T-helper 2 cell treated with Interferon-gamma antibody and Interleukin-4, amounts not matched to agents 5 μg/mL and 100 μg/mL, for 36 hours (primary cell): ENCODE results near the gene RELL1.

ENCODE experiments used
- DNase-seq: peaks from one replicate; pipeline ENCODE4 v3.0.0; 2021; ENCODE audit warnings: low spot score
- H3K27ac Mint-ChIP-seq: one replicate; pipeline ENCODE4 v1.8.0; 2021; ENCODE audit warnings: mild to moderate bottlenecking, mixed read lengths
- H3K27me3 Mint-ChIP-seq: one replicate; pipeline ENCODE4 v1.8.0; 2021; ENCODE audit warnings: low read depth, mixed read lengths
- H3K36me3 Mint-ChIP-seq: one replicate; pipeline ENCODE4 v1.8.0; 2021; ENCODE audit warnings: low read depth, mixed read lengths
- H3K4me1 Mint-ChIP-seq: one replicate; pipeline ENCODE4 v1.8.0; 2021; ENCODE audit warnings: low read depth, mixed read lengths
- H3K4me3 Mint-ChIP-seq: one replicate; pipeline ENCODE4 v1.8.0; 2022; ENCODE audit warnings: mild to moderate bottlenecking, moderate library complexity, mixed read lengths
- H3K9me3 Mint-ChIP-seq: one replicate; pipeline ENCODE4 v1.8.0; 2021; ENCODE audit warnings: mixed read lengths

RELL1 gene

GRCh38 chr4:37628977-37629609 is 57.1 kb downstream of the RELL1 start:
- no peaks in the 10 kb centered on the region for H3K27me3 Mint-ChIP-seq
- H3K9me3 Mint-ChIP-seq = no peaks in the 10 kb centered on the region
- no peak overlapping the region for H3K27ac Mint-ChIP-seq
- DNase-seq = no peak
- no peak overlapping the region for H3K4me3 Mint-ChIP-seq
- peaks cover 48% of the 10 kb centered on the region for H3K36me3 Mint-ChIP-seq
- peaks cover 4% of the 10 kb centered on the region for H3K4me1 Mint-ChIP-seq

DNA sequence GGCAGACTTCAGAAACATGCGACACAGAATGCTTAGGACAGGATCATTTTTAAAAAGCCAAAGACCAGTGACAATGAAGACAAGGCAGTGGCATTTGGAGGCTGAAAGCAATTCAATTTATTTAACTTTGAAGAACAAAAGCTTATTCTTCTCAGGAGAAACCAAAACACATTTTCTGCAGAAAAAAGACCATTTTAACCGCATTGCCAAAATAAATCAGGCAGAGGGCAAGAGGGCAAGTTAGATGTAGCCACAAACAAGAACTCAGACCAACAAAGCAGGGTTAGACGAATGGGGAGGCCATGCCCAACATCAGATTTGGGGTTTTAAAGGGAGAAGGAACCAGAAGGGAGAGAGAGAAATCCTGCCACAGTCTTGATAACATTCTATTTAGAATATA is 58.9 kb downstream of the RELL1 start:
- DNase-seq = no peak
- no peak overlapping the region for H3K27ac Mint-ChIP-seq
- peaks cover 3% of the 10 kb centered on the region for H3K4me1 Mint-ChIP-seq
- no peak overlapping the region for H3K4me3 Mint-ChIP-seq
- no peaks in the 10 kb centered on the region for H3K27me3 Mint-ChIP-seq
- H3K36me3 Mint-ChIP-seq = peaks cover 51% of the 10 kb centered on the region
- H3K9me3 Mint-ChIP-seq = no peaks in the 10 kb centered on the region

- H3K36me3 Mint-ChIP-seq = peaks cover 50% of the 10 kb centered on the region
- H3K4me3 Mint-ChIP-seq = no peak overlapping the region
- H3K4me1 Mint-ChIP-seq = peaks cover 4% of the 10 kb centered on the region
- no peaks in the 10 kb centered on the region for H3K27me3 Mint-ChIP-seq
- no peaks in the 10 kb centered on the region for H3K9me3 Mint-ChIP-seq
- no peak for DNase-seq
- H3K27ac Mint-ChIP-seq = no peak overlapping the region
Observed at GRCh38 chr4:37625499-37625898, 60.7 kb downstream of the RELL1 start.

- no peak overlapping the region for H3K27ac Mint-ChIP-seq
- no peak overlapping the region for H3K4me3 Mint-ChIP-seq
- peaks cover 2% of the 10 kb centered on the region for H3K4me1 Mint-ChIP-seq
- DNase-seq = no peak
- H3K36me3 Mint-ChIP-seq = peaks cover 41% of the 10 kb centered on the region
- no peaks in the 10 kb centered on the region for H3K9me3 Mint-ChIP-seq
- H3K27me3 Mint-ChIP-seq = no peaks in the 10 kb centered on the region
Observed at GRCh38 chr4:37623940-37624339, 62.2 kb downstream of the RELL1 start.

DNA sequence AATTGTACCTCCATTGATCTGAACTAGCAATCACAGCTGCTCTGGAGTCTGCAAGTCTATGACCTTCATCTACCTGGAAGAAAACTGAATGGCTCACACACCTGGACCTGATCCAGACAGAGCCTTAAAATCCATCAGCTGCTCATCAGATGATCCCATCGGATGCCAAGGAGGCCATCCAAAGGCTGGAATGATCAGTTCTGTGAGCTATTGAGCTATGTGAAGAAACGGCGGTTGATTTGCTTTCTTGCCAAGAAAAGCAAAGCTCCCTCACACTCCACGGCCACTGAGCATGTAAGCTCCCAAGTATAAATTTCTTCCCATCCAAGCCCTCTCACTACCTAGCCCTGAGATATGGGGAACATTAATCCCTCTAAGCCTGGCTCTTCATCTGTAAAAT is 63.1 kb downstream of the RELL1 start:
- Mint-ChIP-seq H3K36me3 (peaks cover 36% of the 10 kb centered on the region), H3K4me3 (no peak overlapping the region), H3K27me3 (no peaks in the 10 kb centered on the region), H3K27ac (no peak overlapping the region), H3K9me3 (no peaks in the 10 kb centered on the region), H3K4me1 (peaks cover 1% of the 10 kb centered on the region)
- DNase-seq = no peak

DNA sequence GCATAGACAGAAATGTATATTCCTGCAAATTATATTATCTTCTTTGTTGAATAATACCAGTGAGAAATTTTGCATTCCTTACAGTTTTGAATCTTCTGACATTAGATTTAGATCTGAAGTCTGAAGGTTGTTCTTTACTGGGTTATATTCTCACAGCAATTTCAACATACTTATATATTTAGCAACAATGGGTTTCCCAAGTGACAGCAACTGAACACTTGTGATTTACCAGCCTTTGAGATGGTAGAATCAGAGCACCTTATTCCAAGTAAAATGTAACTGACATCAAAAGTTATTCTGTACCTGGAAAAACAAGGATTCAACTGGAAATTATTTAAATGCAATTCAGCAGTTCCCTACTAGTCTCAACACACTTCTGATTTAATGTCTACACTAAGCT is 66.0 kb downstream of the RELL1 start:
- DNase-seq = no peak
- H3K36me3 Mint-ChIP-seq = peaks cover 27% of the 10 kb centered on the region

GRCh38 chr4:37615720-37616063 is 70.5 kb downstream of the RELL1 start:
- DNase-seq = no peak

More for the DNA sequence above, 66.0 kb downstream of the RELL1 start:
- Mint-ChIP-seq H3K9me3 (no peaks in the 10 kb centered on the region), H3K27me3 (no peaks in the 10 kb centered on the region), H3K4me1 (peaks cover 1% of the 10 kb centered on the region), H3K27ac (no peak overlapping the region), H3K4me3 (no peak overlapping the region)

GRCh38 chr4:37615059-37615719 is 71.0 kb downstream of the RELL1 start:
- Mint-ChIP-seq H3K4me3 (no peak overlapping the region), H3K4me1 (no peaks in the 10 kb centered on the region), H3K36me3 (peaks cover 16% of the 10 kb centered on the region), H3K27ac (no peak overlapping the region), H3K9me3 (no peaks in the 10 kb centered on the region), H3K27me3 (no peaks in the 10 kb centered on the region)
- no peak for DNase-seq

More at GRCh38 chr4:37615720-37616063, 70.5 kb downstream of the RELL1 start:
- H3K4me3 Mint-ChIP-seq = no peak overlapping the region
- H3K27me3 Mint-ChIP-seq = no peaks in the 10 kb centered on the region
- H3K4me1 Mint-ChIP-seq = no peaks in the 10 kb centered on the region
- H3K9me3 Mint-ChIP-seq = no peaks in the 10 kb centered on the region
- H3K27ac Mint-ChIP-seq = no peak overlapping the region
- peaks cover 16% of the 10 kb centered on the region for H3K36me3 Mint-ChIP-seq

DNA sequence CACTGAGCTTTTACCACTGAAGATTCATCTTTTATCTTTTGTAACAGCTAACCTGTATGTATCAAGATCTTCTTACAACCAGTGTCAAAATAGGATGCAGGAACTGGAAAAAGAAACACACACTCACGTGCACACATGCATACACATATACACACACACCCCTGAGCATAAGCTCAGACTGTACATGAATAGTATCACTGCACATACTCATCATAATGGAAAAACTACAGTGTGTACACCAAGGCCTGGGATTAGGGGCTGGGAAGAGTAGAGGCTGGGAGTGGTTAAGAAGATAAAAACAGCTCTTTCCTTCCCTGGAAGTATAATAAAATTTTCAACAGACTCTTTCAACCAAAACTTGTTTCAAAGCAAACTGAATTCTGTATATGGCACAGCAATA is 73.4 kb downstream of the RELL1 start:
- Mint-ChIP-seq H3K4me1 (no peaks in the 10 kb centered on the region), H3K4me3 (no peak overlapping the region), H3K27ac (no peak overlapping the region), H3K36me3 (peaks cover 27% of the 10 kb centered on the region), H3K27me3 (no peaks in the 10 kb centered on the region), H3K9me3 (peaks cover 5% of the 10 kb centered on the region)
- DNase-seq = no peak

DNA sequence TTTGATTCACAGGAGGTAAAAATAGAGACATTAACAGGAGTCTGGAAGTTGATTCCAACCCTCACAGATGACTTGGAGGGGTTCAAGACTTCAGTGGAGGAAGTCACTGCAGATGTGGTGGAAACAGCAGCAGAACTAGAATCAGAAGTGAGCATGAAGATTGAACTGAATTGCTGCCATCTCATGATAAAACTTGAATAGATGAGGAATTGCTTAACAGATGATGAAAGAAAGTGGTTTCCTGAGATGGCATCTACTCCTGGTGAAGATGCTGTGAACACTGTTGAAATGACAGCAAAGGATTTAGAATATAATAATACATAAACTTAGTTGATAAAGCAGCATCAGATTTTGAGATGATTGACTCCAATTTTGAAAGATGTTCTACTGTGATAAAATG is 76.5 kb downstream of the RELL1 start:
- H3K27me3 Mint-ChIP-seq = no peaks in the 10 kb centered on the region
- H3K9me3 Mint-ChIP-seq = peaks cover 5% of the 10 kb centered on the region
- no peak overlapping the region for H3K4me3 Mint-ChIP-seq
- no peak overlapping the region for H3K27ac Mint-ChIP-seq
- H3K4me1 Mint-ChIP-seq = peaks cover 2% of the 10 kb centered on the region
- peaks cover 22% of the 10 kb centered on the region for H3K36me3 Mint-ChIP-seq
- no peak for DNase-seq

DNA sequence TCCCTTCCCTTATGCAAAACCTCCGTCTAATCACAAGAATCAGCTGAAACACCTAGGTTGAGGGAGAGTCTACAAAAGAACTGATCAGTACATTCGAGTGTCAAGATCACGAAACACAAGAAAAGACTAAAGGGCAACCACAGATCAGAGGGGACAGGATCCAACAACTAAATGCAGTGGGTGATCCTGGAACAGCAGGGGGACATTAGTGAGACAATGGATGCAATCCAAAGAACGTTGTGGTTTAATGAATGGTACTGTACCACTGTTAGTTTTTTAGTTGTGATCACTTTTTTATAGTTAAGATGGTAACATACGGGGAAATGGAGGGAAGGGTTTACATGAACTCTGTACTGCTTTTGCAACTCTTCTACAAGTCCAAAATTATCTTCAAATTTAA is 79.2 kb downstream of the RELL1 start:
- H3K27ac Mint-ChIP-seq = no peak overlapping the region
- H3K27me3 Mint-ChIP-seq = no peaks in the 10 kb centered on the region
- peaks cover 8% of the 10 kb centered on the region for H3K4me1 Mint-ChIP-seq

GRCh38 chr4:37605843-37606565 is 80.2 kb downstream of the RELL1 start:
- peaks cover 11% of the 10 kb centered on the region for H3K36me3 Mint-ChIP-seq
- no peak overlapping the region for H3K4me3 Mint-ChIP-seq
- no peak overlapping the region for H3K27ac Mint-ChIP-seq
- H3K27me3 Mint-ChIP-seq = no peaks in the 10 kb centered on the region
- H3K9me3 Mint-ChIP-seq = peaks cover 5% of the 10 kb centered on the region
- no peak for DNase-seq
- H3K4me1 Mint-ChIP-seq = peaks cover 16% of the 10 kb centered on the region

More for the DNA sequence above, 79.2 kb downstream of the RELL1 start:
- DNase-seq = no peak
- Mint-ChIP-seq H3K9me3 (peaks cover 5% of the 10 kb centered on the region), H3K36me3 (peaks cover 15% of the 10 kb centered on the region), H3K4me3 (no peak overlapping the region)

GRCh38 chr4:37604461-37604860 is 81.7 kb downstream of the RELL1 start:
- no peak overlapping the region for H3K4me3 Mint-ChIP-seq
- no peaks in the 10 kb centered on the region for H3K27me3 Mint-ChIP-seq
- no peak overlapping the region for H3K27ac Mint-ChIP-seq
- peaks cover 3% of the 10 kb centered on the region for H3K9me3 Mint-ChIP-seq
- DNase-seq = no peak
- peaks cover 16% of the 10 kb centered on the region for H3K4me1 Mint-ChIP-seq
- H3K36me3 Mint-ChIP-seq = peaks cover 6% of the 10 kb centered on the region

GRCh38 chr4:37603711-37604110 is 82.5 kb downstream of the RELL1 start:
- no peak for DNase-seq
- no peak overlapping the region for H3K4me3 Mint-ChIP-seq
- no peak overlapping the region for H3K27ac Mint-ChIP-seq
- H3K27me3 Mint-ChIP-seq = no peaks in the 10 kb centered on the region
- H3K4me1 Mint-ChIP-seq = peaks cover 19% of the 10 kb centered on the region
- peaks cover 2% of the 10 kb centered on the region for H3K36me3 Mint-ChIP-seq
- H3K9me3 Mint-ChIP-seq = no peaks in the 10 kb centered on the region
